Keratinocyte (primary cell): ENCODE data around the gene RMND5A.

Experiments used
- EZH2 ChIP-seq: IDR thresholded peaks from one replicate; pipeline ENCODE4 v1.6.1; 2012; ENCODE audit warnings: inconsistent platforms, mild to moderate bottlenecking, low read length, moderate library complexity
- TF ChIP-seq, protein P1 (sequence below), 3 experiments: IDR thresholded peaks in 1 of 3; conservative IDR thresholded peaks in 1 of 3; optimal IDR thresholded peaks in 1 of 3; 2 replicates in 2 of 3; 3 replicates in 1 of 3; pipeline versions ENCODE3 to v1.5.1; 2011; ENCODE audit warnings: low read length in 3 of 3, mild to moderate bottlenecking in 3 of 3, moderate library complexity in 2 of 3, control low read depth in 1 of 3, inconsistent platforms in 1 of 3; ENCODE audit not compliant: insufficient read depth in 2 of 3; ENCODE audit errors: extremely low read depth in 1 of 3

DNA sequence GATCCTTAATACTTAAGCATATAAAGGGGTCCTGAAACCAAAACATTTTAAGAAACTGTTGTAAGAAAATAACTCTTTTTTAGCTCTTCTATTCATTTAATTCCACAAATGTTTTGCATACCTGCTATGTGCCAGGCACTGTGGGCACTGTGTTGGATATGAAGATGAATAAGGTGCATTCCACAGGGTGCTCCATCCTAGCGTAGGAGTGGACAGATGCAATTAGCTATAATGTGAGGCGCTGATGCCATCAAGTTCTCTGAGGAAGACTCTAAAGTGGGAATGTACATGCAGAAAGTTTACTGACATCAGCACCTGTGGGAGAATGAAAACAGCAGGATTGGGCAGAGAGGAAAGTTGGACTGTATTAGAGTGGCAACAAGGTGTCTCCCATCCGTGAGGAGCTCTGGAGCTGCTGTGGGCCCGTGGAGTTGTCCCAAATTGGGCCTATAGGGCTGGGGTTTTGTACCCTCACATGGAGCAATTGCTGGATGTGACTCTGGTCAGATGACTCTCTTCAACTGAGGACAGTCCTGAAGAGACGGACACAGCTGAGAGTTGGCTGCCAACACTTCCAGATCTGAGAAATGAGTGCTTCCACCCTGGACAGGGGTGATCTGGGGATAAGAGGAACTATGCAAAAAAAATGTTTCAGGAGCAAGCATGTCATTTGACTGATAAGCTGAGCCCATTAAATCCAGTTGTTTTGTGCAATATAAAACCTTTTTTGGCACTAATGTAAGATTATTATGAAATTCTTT is 48.3 kb downstream of the RMND5A start:
- TF ChIP-seq, protein P1, sequence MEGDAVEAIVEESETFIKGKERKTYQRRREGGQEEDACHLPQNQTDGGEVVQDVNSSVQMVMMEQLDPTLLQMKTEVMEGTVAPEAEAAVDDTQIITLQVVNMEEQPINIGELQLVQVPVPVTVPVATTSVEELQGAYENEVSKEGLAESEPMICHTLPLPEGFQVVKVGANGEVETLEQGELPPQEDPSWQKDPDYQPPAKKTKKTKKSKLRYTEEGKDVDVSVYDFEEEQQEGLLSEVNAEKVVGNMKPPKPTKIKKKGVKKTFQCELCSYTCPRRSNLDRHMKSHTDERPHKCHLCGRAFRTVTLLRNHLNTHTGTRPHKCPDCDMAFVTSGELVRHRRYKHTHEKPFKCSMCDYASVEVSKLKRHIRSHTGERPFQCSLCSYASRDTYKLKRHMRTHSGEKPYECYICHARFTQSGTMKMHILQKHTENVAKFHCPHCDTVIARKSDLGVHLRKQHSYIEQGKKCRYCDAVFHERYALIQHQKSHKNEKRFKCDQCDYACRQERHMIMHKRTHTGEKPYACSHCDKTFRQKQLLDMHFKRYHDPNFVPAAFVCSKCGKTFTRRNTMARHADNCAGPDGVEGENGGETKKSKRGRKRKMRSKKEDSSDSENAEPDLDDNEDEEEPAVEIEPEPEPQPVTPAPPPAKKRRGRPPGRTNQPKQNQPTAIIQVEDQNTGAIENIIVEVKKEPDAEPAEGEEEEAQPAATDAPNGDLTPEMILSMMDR (optimal IDR thresholded peaks at IDR 0.05 in 1 of 3, IDR thresholded peaks at IDR 0.05 in 1 of 3, conservative IDR thresholded peaks at IDR 0.05 in 1 of 3; ENCODE audit: extremely low read depth in 1 of 3, insufficient read depth in 2 of 3, low read length in 3 of 3): no peak
- TF ChIP-seq EZH2: no peak
